Small intestine (tissue), 7 donors: ENCODE measurements around the gene CHSY1. TPM values are rescaled to one million over a fixed set of nuclear protein-coding genes. Genes with fewer than 3 reads are reported as not detected.

Experiments
- DNase-seq, 2 donors: peaks; one replicate each; pipeline versions ENCODE4 v3.0.0 to v3.0.0-alpha.2; 2013
- FAIRE-seq: peaks from 2 replicates; lab custom pipeline; 2012; peaks lifted over from hg19 to GRCh38; lab: Jason Lieb, UNC
- H3K27ac ChIP-seq, 3 donors: one replicate each; pipeline ENCODE4 v1.5.1; 2013; ENCODE audit warnings: low read length in 2 of 3, mild to moderate bottlenecking in 2 of 3, control low read depth in 1 of 3, inconsistent platforms in 1 of 3, low read depth in 1 of 3, moderate library complexity in 1 of 3
- H3K27me3 ChIP-seq, 3 donors: one replicate each; pipeline ENCODE4 v1.6.1; 2013; ENCODE audit warnings: low read length in 3 of 3, inconsistent platforms in 1 of 3; ENCODE audit not compliant: control insufficient read depth in 3 of 3, insufficient read depth in 3 of 3
- H3K36me3 ChIP-seq, 3 donors: one replicate each; pipeline ENCODE4 v1.6.1; 2013; ENCODE audit warnings: low read length in 3 of 3, inconsistent platforms in 1 of 3, low read depth in 1 of 3, mild to moderate bottlenecking in 1 of 3, moderate library complexity in 1 of 3; ENCODE audit not compliant: control insufficient read depth in 3 of 3, insufficient read depth in 2 of 3
- H3K4me1 ChIP-seq, 3 donors: one replicate each; pipeline ENCODE4 v1.6.1; 2013; ENCODE audit warnings: low read length in 2 of 3, inconsistent platforms in 1 of 3, low read depth in 1 of 3, mild to moderate bottlenecking in 1 of 3, moderate library complexity in 1 of 3; ENCODE audit not compliant: control insufficient read depth in 3 of 3, insufficient read depth in 2 of 3
- H3K4me3 ChIP-seq, 3 donors: one replicate each; pipeline ENCODE4 v1.5.1; 2013; ENCODE audit warnings: low read length in 3 of 3, control low read depth in 1 of 3, inconsistent platforms in 1 of 3, low read depth in 1 of 3, mild to moderate bottlenecking in 1 of 3, moderate library complexity in 1 of 3
- H3K9me3 ChIP-seq, 2 donors: one replicate each; pipeline ENCODE4 v1.6.1; 2013; ENCODE audit warnings: low read depth in 1 of 2, low read length in 1 of 2; ENCODE audit not compliant: control insufficient read depth in 2 of 2, insufficient read depth in 1 of 2
- WGBS, 3 donors: extraction: QIAGEN DNeasy Blood & Tissue Kit; methylation state at CpG; one replicate each; pipeline ENCODE4 v1.1.7; 2013; 5-methylcytosine and 5-hydroxymethylcytosine counted together
- polyA plus RNA-seq, 4 donors: library from polyadenylated mRNA; stranded (reverse) in 3 of 4; unstranded in 1 of 4; fragments of 200-250 nt in 3 of 4; fragments of 120-200 nt in 1 of 4; gene quantifications; one replicate each; pipeline versions ENCODE4 v1.2.1 to v1.2.3, GENCODE V29; 2013
- donor health status: healthy with polysubstance abuse.
- donor health status: control.
- donor health status: control.
- donor health status: Bipolar disorder and iron deficiency.
- donor health status: healthy.

CHSY1 gene
- polyA plus RNA-seq, 4 donors, result 1.6 to 13.1 (median 6.0) TPM

- FAIRE-seq (no peak), DNase-seq (no peak)
- 87 to 92% (median 92%) methylated on average over 20 of the region's 20 CpGs for WGBS, 3 donors
Measured at GRCh38 chr15:101170568-101171350, 81.1 kb downstream of the CHSY1 start.

GRCh38 chr15:101169495-101170071 is 82.3 kb downstream of the CHSY1 start:
- H3K36me3 ChIP-seq, result peaks cover 0 to 14% (median 0%) of the 10 kb centered on the region in 3 donors
- H3K4me1 ChIP-seq, result no peaks in the 10 kb centered on the region
- H3K9me3 ChIP-seq, result peaks cover 0 to 14% of the 10 kb centered on the region in 2 donors
- no peak overlapping the region for H3K4me3 ChIP-seq
- no peak for DNase-seq
- no peak for FAIRE-seq
- H3K27me3 ChIP-seq, result no peaks in the 10 kb centered on the region
- no peak overlapping the region for H3K27ac ChIP-seq
- 91% methylated on average over 19 of the region's 19 CpGs for WGBS, 3 donors

More at GRCh38 chr15:101170568-101171350, 81.1 kb downstream of the CHSY1 start:
- Histone ChIP-seq H3K9me3 (peaks cover 0 to 5% of the 10 kb centered on the region in 2 donors), H3K4me1 (no peaks in the 10 kb centered on the region), H3K27ac (no peak overlapping the region), H3K4me3 (no peak overlapping the region), H3K36me3 (peaks cover 0 to 20% (median 2%) of the 10 kb centered on the region in 3 donors), H3K27me3 (no peaks in the 10 kb centered on the region)

- Histone ChIP-seq H3K9me3 (peaks cover 0 to 20% of the 10 kb centered on the region in 2 donors), H3K27me3 (no peaks in the 10 kb centered on the region), H3K36me3 (peaks cover 0 to 9% (median 0%) of the 10 kb centered on the region in 3 donors), H3K27ac (peak overlapping the region in 1 of 3 donors; percentile 90), H3K4me1 (no peaks in the 10 kb centered on the region), H3K4me3 (no peak overlapping the region)
- 90 to 98% (median 93%) methylated on average over 6 of the region's 6 CpGs for WGBS, 3 donors
- no peak for DNase-seq
- FAIRE-seq, result no peak
Measured at GRCh38 chr15:101168898-101169494, 82.9 kb downstream of the CHSY1 start.

- Histone ChIP-seq H3K4me3 (no peak overlapping the region), H3K27me3 (no peaks in the 10 kb centered on the region), H3K4me1 (no peaks in the 10 kb centered on the region), H3K9me3 (peaks cover 0 to 21% of the 10 kb centered on the region in 2 donors), H3K27ac (peak overlapping the region in 1 of 3 donors; percentile 90), H3K36me3 (peaks cover 0 to 4% (median 0%) of the 10 kb centered on the region in 3 donors)
- FAIRE-seq, result no peak
- whole genome bisulfite sequencing, 3 donors, result 17 to 29% (median 21%) methylated on average over 1 of the region's 1 CpG
- no peak for DNase-seq
Measured at GRCh38 chr15:101168463-101168824, 83.4 kb downstream of the CHSY1 start.

- WGBS, 3 donors, result 32 to 49% (median 47%) methylated on average over 13 of the region's 13 CpGs
- no peak overlapping the region for H3K4me3 ChIP-seq
- no peak for FAIRE-seq
Measured at GRCh38 chr15:101167753-101168462, 83.9 kb downstream of the CHSY1 start.

GRCh38 chr15:101167411-101167752 is 84.5 kb downstream of the CHSY1 start:
- Histone ChIP-seq H3K27me3 (no peaks in the 10 kb centered on the region), H3K36me3 (no peaks in the 10 kb centered on the region), H3K4me3 (no peak overlapping the region), H3K4me1 (no peaks in the 10 kb centered on the region), H3K27ac (peak overlapping the region in 1 of 3 donors; percentile 90), H3K9me3 (peaks cover 0 to 21% of the 10 kb centered on the region in 2 donors)
- DNase-seq (no peak), FAIRE-seq (no peak)
- WGBS, 3 donors, result 39 to 52% (median 52%) methylated on average over 3 of the region's 3 CpGs

More at GRCh38 chr15:101167753-101168462, 83.9 kb downstream of the CHSY1 start:
- Histone ChIP-seq H3K4me1 (no peaks in the 10 kb centered on the region), H3K27me3 (no peaks in the 10 kb centered on the region), H3K9me3 (peaks cover 0 to 21% of the 10 kb centered on the region in 2 donors), H3K27ac (peak overlapping the region in 1 of 3 donors; percentile 90), H3K36me3 (no peaks in the 10 kb centered on the region)
- peak; percentile 24 to 25 for DNase-seq

- WGBS, 3 donors, result 84 to 94% (median 87%) methylated on average over 2 of the region's 2 CpGs
- H3K4me3 ChIP-seq, result no peak overlapping the region
- no peaks in the 10 kb centered on the region for H3K27me3 ChIP-seq
- FAIRE-seq (no peak), DNase-seq (no peak)
- H3K4me1 ChIP-seq, result no peaks in the 10 kb centered on the region
- no peaks in the 10 kb centered on the region for H3K36me3 ChIP-seq
- H3K27ac ChIP-seq, result no peak overlapping the region
- peaks cover 0 to 21% of the 10 kb centered on the region in 2 donors for H3K9me3 ChIP-seq
Measured at GRCh38 chr15:101165905-101166471, 85.9 kb downstream of the CHSY1 start.
